SK-N-SH (cell line): ENCODE results near the gene CEP170B. TPM values are rescaled to one million over a fixed set of nuclear protein-coding genes. Genes with fewer than 3 reads are reported as not detected.

ENCODE experiments used
- CTCF ChIA-PET: fragments of 300-600, 350-600 bp; formaldehyde crosslinking; extraction: SDS; loops from one replicate; lab custom pipeline; 2021; lab: Yijun Ruan, JAX
- POLR2A ChIA-PET: fragments of 350-600 bp; sonication (Branson Sonifier 250); formaldehyde crosslinking; extraction: SDS; loops from one replicate; lab custom pipeline; 2020; ENCODE audit warnings: antibody characterized with exemption, inconsistent platforms; lab: Yijun Ruan, JAX
- DNase-seq: peaks from one replicate; pipeline ENCODE4 v3.0.0; 2012
- H2AFZ ChIP-seq: fragments of 200-600 bp; sonication (generic); 2 replicates; pipeline ENCODE4 v1.8.1; 2016; ENCODE audit warnings: antibody characterized with exemption, mild to moderate bottlenecking, low read depth
- H3F3A ChIP-seq: fragments of 200-600 bp; sonication (generic); replicated peaks from 2 replicates; pipeline ENCODE3; 2016; ENCODE audit warnings: antibody characterized with exemption, mild to moderate bottlenecking; ENCODE audit not compliant: insufficient read depth
- H3K27ac ChIP-seq, 2 experiments: fragments of 200-500 bp in 1 of 2; fragments of 200-600 bp in 1 of 2; sonication (Bioruptor generic) in 1 of 2; sonication (generic), shearing (Covaris generic) in 1 of 2; 2 replicates each; pipeline versions ENCODE4 v1.5.1 to v1.6.1; 2014 to 2016; ENCODE audit warnings: low read depth in 2 of 2, inconsistent platforms in 1 of 2, low read length in 1 of 2, mild to moderate bottlenecking in 1 of 2, mixed read lengths in 1 of 2
- H3K27me3 ChIP-seq: fragments of 200-600 bp; sonication (generic), shearing (Covaris generic); 2 replicates; pipeline ENCODE4 v1.6.1; 2016; ENCODE audit warnings: mixed run types; ENCODE audit not compliant: insufficient read depth
- H3K36me3 ChIP-seq, 2 experiments: fragments of 200-500 bp in 1 of 2; fragments of 200-600 bp in 1 of 2; sonication (Bioruptor generic) in 1 of 2; sonication (generic) in 1 of 2; replicated peaks in 1 of 2; 2 replicates each; pipeline versions ENCODE3 to v1.5.1; 2014 to 2016; ENCODE audit warnings: low read length in 1 of 2, mild to moderate bottlenecking in 1 of 2; ENCODE audit not compliant: insufficient read depth in 2 of 2, control insufficient read depth in 1 of 2
- H3K4me1 ChIP-seq, 2 experiments: fragments of 200-500 bp in 1 of 2; fragments of 200-600 bp in 1 of 2; sonication (Bioruptor generic) in 1 of 2; sonication (generic), shearing (Covaris generic) in 1 of 2; 2 replicates each; pipeline versions ENCODE4 v1.5.1 to v1.6.1; 2014 to 2016; ENCODE audit warnings: low read depth in 1 of 2, low read length in 1 of 2, mixed run types in 1 of 2; ENCODE audit not compliant: insufficient read depth in 2 of 2, control insufficient read depth in 1 of 2
- H3K4me2 ChIP-seq: fragments of 200-600 bp; sonication (generic), shearing (Covaris generic); 2 replicates; pipeline ENCODE4 v1.6.1; 2017; ENCODE audit warnings: mixed run types
- H3K4me3 ChIP-seq, 2 experiments: fragments of 200-500 bp in 1 of 2; fragments of 200-600 bp in 1 of 2; sonication (Bioruptor generic) in 1 of 2; sonication (generic), shearing (Covaris generic) in 1 of 2; 2 replicates each; pipeline versions ENCODE4 v1.5.1 to v1.8.1; 2014 to 2016; ENCODE audit warnings: low read depth in 2 of 2, inconsistent platforms in 1 of 2, low read length in 1 of 2, mild to moderate bottlenecking in 1 of 2, mixed read lengths in 1 of 2, moderate library complexity in 1 of 2
- H3K79me2 ChIP-seq: fragments of 200-600 bp; sonication (generic); 2 replicates; pipeline ENCODE4 v1.8.1; 2017; ENCODE audit warnings: mild to moderate bottlenecking; ENCODE audit not compliant: insufficient read depth
- H3K9ac ChIP-seq: fragments of 200-600 bp; sonication (generic); 2 replicates; pipeline ENCODE4 v1.6.1; 2017; ENCODE audit warnings: mixed run types
- H3K9me2 ChIP-seq: fragments of 200-600 bp; sonication (generic); 2 replicates; pipeline ENCODE4 v1.6.1; 2017; ENCODE audit warnings: mixed run types
- H3K9me3 ChIP-seq: fragments of 200-600 bp; sonication (generic); 2 replicates; pipeline ENCODE4 v1.6.1; 2017; ENCODE audit warnings: mixed run types, mild to moderate bottlenecking, moderate library complexity
- H4K20me1 ChIP-seq: fragments of 200-600 bp; sonication (generic); 2 replicates; pipeline ENCODE4 v1.6.1; 2017; ENCODE audit warnings: mild to moderate bottlenecking, mixed run types; ENCODE audit not compliant: insufficient read depth
- CHD2 ChIP-seq: fragments of 150-350 bp; IDR thresholded peaks from 2 replicates; pipeline ENCODE4 v1.6.1; 2018; ENCODE audit warnings: low read length; ENCODE audit not compliant: partially characterized antibody
- CTCF ChIP-seq: fragments of 200-600 bp; sonication (generic); IDR thresholded peaks from 2 replicates; pipeline ENCODE4 v1.6.1; 2017; ENCODE audit warnings: antibody characterized with exemption, mild to moderate bottlenecking, moderate library complexity
- EP300 ChIP-seq, 2 experiments: IDR thresholded peaks; 2 replicates each; pipeline versions ENCODE4 v1.4.0 to v1.6.1; 2012; ENCODE audit warnings: borderline replicate concordance in 1 of 2, low read depth in 1 of 2, low read length in 1 of 2
- FOSL2 ChIP-seq: IDR thresholded peaks from 2 replicates; pipeline ENCODE4 v1.4.0; 2012; ENCODE audit warnings: low read depth, mild to moderate bottlenecking, moderate library complexity, borderline replicate concordance
- FOXJ3 ChIP-seq: sonication (generic); formaldehyde crosslinking; IDR thresholded peaks from 2 replicates; pipeline ENCODE4 v1.5.1; 2020; ENCODE audit warnings: mild to moderate bottlenecking, missing genetic modification reagents
- GABPA ChIP-seq: IDR thresholded peaks from 2 replicates; pipeline ENCODE4 v1.4.0; 2012; ENCODE audit warnings: low read depth, mild to moderate bottlenecking
- GATA2 ChIP-seq: sonication (generic); formaldehyde crosslinking; IDR thresholded peaks from 2 replicates; pipeline ENCODE4 v1.5.0; 2020; ENCODE audit warnings: mild to moderate bottlenecking, missing genetic modification reagents
- IRF3 ChIP-seq: fragments of 150-350 bp; IDR thresholded peaks from 2 replicates; pipeline ENCODE4 v1.6.1; 2016; ENCODE audit warnings: mild to moderate bottlenecking, low read depth, low read length
- PBX3 ChIP-seq: IDR thresholded peaks from 2 replicates; pipeline ENCODE4; 2012
- RFX5 ChIP-seq: IDR thresholded peaks from 2 replicates; pipeline ENCODE4 v1.6.1; 2012; ENCODE audit warnings: mild to moderate bottlenecking, improper control_type of control experiment, low read length
- RXRA ChIP-seq: IDR thresholded peaks from 2 replicates; pipeline ENCODE4 v1.4.0; 2012; ENCODE audit warnings: low read depth, mild to moderate bottlenecking, borderline replicate concordance
- SIN3A ChIP-seq: IDR thresholded peaks from 2 replicates; pipeline ENCODE4 v1.6.1; 2012; ENCODE audit warnings: low read depth, mild to moderate bottlenecking, low read length, moderate library complexity, borderline replicate concordance
- TAF1 ChIP-seq: IDR thresholded peaks from 2 replicates; pipeline ENCODE4 v1.6.1; 2012; ENCODE audit warnings: low read depth, mild to moderate bottlenecking, low read length, moderate library complexity, borderline replicate concordance
- TEAD4 ChIP-seq: IDR thresholded peaks from 2 replicates; pipeline ENCODE4 v1.4.0; 2012; ENCODE audit warnings: mild to moderate bottlenecking, borderline replicate concordance; ENCODE audit not compliant: insufficient read depth
- USF1 ChIP-seq: IDR thresholded peaks from 2 replicates; pipeline ENCODE4 v1.4.0; 2012; ENCODE audit warnings: low read depth, borderline replicate concordance
- USF2 ChIP-seq: fragments of 150-350 bp; IDR thresholded peaks from 2 replicates; pipeline ENCODE4 v1.6.1; 2017; ENCODE audit warnings: antibody characterized with exemption, low read length, low read depth, borderline replicate concordance
- WGBS: methylation state at CpG from one replicate; pipeline ENCODE4 v1.1.6; 2017; ENCODE audit warnings: low lambda C conversion rate; 5-methylcytosine and 5-hydroxymethylcytosine counted together
- polyA plus RNA-seq, 3 experiments: library from polyadenylated mRNA; depleted of rRNA; stranded (reverse); fragments of >200 nt; gene quantifications; 2 replicates each; pipeline ENCODE4 v1.2.3, GENCODE V29; 2012

The CEP170B gene
- polyA plus RNA-seq, 1 of the 3 experiments (the other 2 are of a cell fraction): 11.0 TPM

- peak overlapping the region; percentile 63 to 82 for H3K4me3 ChIP-seq
- no peaks in the 10 kb centered on the region for H3F3A ChIP-seq
- H3K9me2 ChIP-seq: no peaks in the 10 kb centered on the region
- H3K36me3 ChIP-seq: peaks cover 0 to 3% of the 10 kb centered on the region in 2 experiments
- WGBS: 96% methylated on average over 12 of the region's 12 CpGs
- peak overlapping the region; percentile 98 for H3K4me2 ChIP-seq
- CTCF ChIA-PET: interaction anchor here (0.7 to 4.5 kb wide), 7 partner anchors 12 to 179 kb away, joined by 3 to 21 read pairs (median 6); no protein-coding TSS in a partner anchor
- peak overlapping the region in 1 of 2 experiments; percentile 35; a peak in 1 of 4 replicates for H3K27ac ChIP-seq
- POLR2A ChIA-PET: interaction anchor here (0.6 kb wide), 1 partner anchor 30 kb away, joined by 3 read pairs; no protein-coding TSS in a partner anchor
- no peaks in the 10 kb centered on the region for H3K27me3 ChIP-seq
- DNase-seq: no peak
- H2AFZ ChIP-seq: no peak overlapping the region
- H3K9ac ChIP-seq: peak overlapping the region; percentile 91
- peaks cover 7 to 12% of the 10 kb centered on the region in 2 experiments; a peak in 2 of 4 replicates for H3K4me1 ChIP-seq
- peaks cover 58% of the 10 kb centered on the region for H3K79me2 ChIP-seq
- no peak for TF ChIP-seq PBX3
- TF ChIP-seq FOSL2: no peak
- TF ChIP-seq TAF1: no peak
- TF ChIP-seq USF2: no peak
- TF ChIP-seq IRF3: no peak
- TF ChIP-seq GABPA: no peak
- no peaks in the 10 kb centered on the region for H3K9me3 ChIP-seq
- H4K20me1 ChIP-seq: peaks cover 55% of the 10 kb centered on the region
These were observed 1.6 kb downstream of the CEP170B start for GRCh38 chr14:104866451-104867370.

- Histone ChIP-seq H2AFZ (no peak overlapping the region), H3K9ac (no peak overlapping the region), H3K4me1 (peaks cover 7 to 12% of the 10 kb centered on the region in 2 experiments; a peak in 2 of 4 replicates), H3K9me3 (no peaks in the 10 kb centered on the region), H3K27ac (no peak overlapping the region), H3F3A (no peaks in the 10 kb centered on the region), H3K79me2 (peaks cover 60% of the 10 kb centered on the region), H3K4me2 (peak overlapping the region; percentile 98), H3K27me3 (no peaks in the 10 kb centered on the region), H3K4me3 (peak overlapping the region in 1 of 2 experiments; percentile 82; a peak in 1 of 4 replicates), H4K20me1 (peaks cover 59% of the 10 kb centered on the region), H3K36me3 (peaks cover 0 to 3% of the 10 kb centered on the region in 2 experiments), H3K9me2 (no peaks in the 10 kb centered on the region)
- ChIA-PET CTCF (interaction anchor here (1.0 to 4.5 kb wide), 5 partner anchors 12 to 99 kb away, joined by 3 to 21 read pairs (median 6); no protein-coding TSS in a partner anchor), POLR2A (no interaction called here)
- DNase-seq: no peak
- 96% methylated on average over 4 of the region's 6 CpGs for WGBS
- TF ChIP-seq GATA2 (CRISPR knock-in tag): no peak
- no peak for TF ChIP-seq TEAD4
- no peak for TF ChIP-seq RFX5
- no peak for TF ChIP-seq SIN3A
- no peak for TF ChIP-seq EP300 (IDR thresholded peaks at IDR 0.05; ENCODE audit: borderline replicate concordance in 1 of 2, low read depth in 1 of 2, low read length in 1 of 2)
- no peak for TF ChIP-seq FOXJ3 (CRISPR knock-in tag)
- no peak for TF ChIP-seq CTCF
- TF ChIP-seq USF1: no peak
- TF ChIP-seq CHD2: no peak
- no peak for TF ChIP-seq RXRA
These were observed 2.4 kb downstream of the CEP170B start for GRCh38 chr14:104867371-104868059.
